ENCODE data around the gene NOL3. TPM values are rescaled to one million over a fixed set of nuclear protein-coding genes. Genes with fewer than 3 reads are reported as not detected.

Gene NOL3
- total and polyA plus RNA-seq, 12 donors: 36.4 to 168 (median 110) TPM

DNA sequence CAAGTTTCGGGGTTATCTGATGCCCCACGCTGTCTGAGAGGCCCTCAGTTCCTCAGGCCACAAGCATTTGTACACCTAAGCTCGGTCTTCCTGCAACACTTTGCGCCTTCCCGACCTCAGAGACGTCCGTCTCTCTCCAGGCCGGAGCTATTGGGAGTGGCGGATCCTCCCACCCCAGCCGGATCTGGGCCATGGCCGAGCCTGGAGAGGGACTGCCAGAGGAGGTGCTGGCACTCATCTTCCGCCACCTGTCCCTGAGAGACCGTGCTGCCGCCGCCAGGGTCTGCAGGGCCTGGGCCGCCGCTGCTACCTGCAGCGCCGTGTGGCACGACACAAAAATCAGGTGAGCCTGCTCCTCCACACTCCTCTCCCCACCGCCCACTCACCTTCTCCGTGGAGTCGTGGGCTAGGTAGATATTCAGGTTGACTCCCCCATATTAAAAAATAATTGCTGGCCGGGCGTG, 8.7 kb upstream of the NOL3 start:
- WGBS, 4 donors: 22 to 34% (median 30%) methylated on average over 10 to 25 of the region's 25 CpGs
- H3K27ac ChIP-seq: peak overlapping the region in 3 of 5 donors; percentile 60 to 81 (median 73)
- H3K27me3 ChIP-seq: no peaks in the 10 kb centered on the region
- DNase-seq: peak; percentile 67 to 77 (median 71)
- H3K4me3 ChIP-seq: peak overlapping the region in 2 of 4 donors; percentile 55 to 87
- intact Hi-C loops (cut with DNase I): no loop called here
- H3K36me3 ChIP-seq (replicated peaks in 1 of 2): no peaks in the 10 kb centered on the region
- TF ChIP-seq, protein P1, sequence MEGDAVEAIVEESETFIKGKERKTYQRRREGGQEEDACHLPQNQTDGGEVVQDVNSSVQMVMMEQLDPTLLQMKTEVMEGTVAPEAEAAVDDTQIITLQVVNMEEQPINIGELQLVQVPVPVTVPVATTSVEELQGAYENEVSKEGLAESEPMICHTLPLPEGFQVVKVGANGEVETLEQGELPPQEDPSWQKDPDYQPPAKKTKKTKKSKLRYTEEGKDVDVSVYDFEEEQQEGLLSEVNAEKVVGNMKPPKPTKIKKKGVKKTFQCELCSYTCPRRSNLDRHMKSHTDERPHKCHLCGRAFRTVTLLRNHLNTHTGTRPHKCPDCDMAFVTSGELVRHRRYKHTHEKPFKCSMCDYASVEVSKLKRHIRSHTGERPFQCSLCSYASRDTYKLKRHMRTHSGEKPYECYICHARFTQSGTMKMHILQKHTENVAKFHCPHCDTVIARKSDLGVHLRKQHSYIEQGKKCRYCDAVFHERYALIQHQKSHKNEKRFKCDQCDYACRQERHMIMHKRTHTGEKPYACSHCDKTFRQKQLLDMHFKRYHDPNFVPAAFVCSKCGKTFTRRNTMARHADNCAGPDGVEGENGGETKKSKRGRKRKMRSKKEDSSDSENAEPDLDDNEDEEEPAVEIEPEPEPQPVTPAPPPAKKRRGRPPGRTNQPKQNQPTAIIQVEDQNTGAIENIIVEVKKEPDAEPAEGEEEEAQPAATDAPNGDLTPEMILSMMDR (IDR thresholded peaks at IDR 0.05): no peak
- TF ChIP-seq POLR2A (IDR thresholded peaks at IDR 0.05): peak in 1 of 2 donors; percentile 30
- H3K9me3 ChIP-seq (replicated peaks in 1 of 3): no peaks in the 10 kb centered on the region
- H3K4me1 ChIP-seq (replicated peaks in 1 of 2): peaks cover 39 to 55% of the 10 kb centered on the region in 2 donors

DNA sequence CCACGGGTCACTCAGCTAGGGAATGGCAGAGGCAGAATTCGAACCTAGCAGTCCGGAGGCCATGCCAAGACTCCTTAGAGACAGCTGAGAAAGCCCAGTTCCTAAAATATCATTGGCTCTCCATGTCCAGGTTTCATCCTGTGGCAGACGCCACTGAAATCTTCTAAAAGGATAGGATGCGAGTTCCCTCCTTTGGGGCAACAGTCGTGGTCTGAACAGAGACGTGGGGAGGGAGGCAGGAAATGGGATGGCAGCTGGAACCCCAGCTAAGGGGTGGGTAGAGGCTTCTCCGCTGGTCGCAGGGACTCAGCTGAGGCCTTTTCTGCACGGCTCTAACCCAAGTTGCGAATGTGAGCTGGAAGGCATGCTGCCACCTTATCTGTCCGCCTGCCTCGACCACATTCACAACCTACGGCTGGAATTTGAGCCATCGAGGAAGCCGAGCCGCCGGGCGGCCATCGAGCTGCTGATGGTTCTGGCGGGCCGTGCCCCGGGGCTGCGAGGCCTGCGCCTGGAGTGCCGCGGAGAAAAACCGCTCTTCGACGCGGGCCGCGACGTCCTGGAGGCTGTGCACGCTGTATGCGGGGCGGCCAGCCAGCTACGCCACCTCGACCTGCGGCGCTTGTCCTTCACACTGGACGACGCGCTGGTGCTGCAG, 7.7 kb upstream of the NOL3 start:
- H3K4me1 ChIP-seq (replicated peaks in 1 of 2): peaks cover 39 to 55% of the 10 kb centered on the region in 2 donors
- 41 to 68% (median 52%) methylated on average over 11 to 44 of the region's 44 CpGs for WGBS, 4 donors
- H3K4me3 ChIP-seq: peak overlapping the region in 1 of 4 donors; percentile 49
- DNase-seq: peak in 2 of 7 donors; percentile 1 to 56
- H3K27ac ChIP-seq: peak overlapping the region in 1 of 5 donors; percentile 81
- H3K36me3 ChIP-seq (replicated peaks in 1 of 2): no peaks in the 10 kb centered on the region
- H3K27me3 ChIP-seq: no peaks in the 10 kb centered on the region
- no peaks in the 10 kb centered on the region for H3K9me3 ChIP-seq (replicated peaks in 1 of 3)
- TF ChIP-seq, protein P1 (IDR thresholded peaks at IDR 0.05): no peak
- TF ChIP-seq POLR2A (IDR thresholded peaks at IDR 0.05): no peak
- intact Hi-C loops (cut with DNase I): no loop called here

DNA sequence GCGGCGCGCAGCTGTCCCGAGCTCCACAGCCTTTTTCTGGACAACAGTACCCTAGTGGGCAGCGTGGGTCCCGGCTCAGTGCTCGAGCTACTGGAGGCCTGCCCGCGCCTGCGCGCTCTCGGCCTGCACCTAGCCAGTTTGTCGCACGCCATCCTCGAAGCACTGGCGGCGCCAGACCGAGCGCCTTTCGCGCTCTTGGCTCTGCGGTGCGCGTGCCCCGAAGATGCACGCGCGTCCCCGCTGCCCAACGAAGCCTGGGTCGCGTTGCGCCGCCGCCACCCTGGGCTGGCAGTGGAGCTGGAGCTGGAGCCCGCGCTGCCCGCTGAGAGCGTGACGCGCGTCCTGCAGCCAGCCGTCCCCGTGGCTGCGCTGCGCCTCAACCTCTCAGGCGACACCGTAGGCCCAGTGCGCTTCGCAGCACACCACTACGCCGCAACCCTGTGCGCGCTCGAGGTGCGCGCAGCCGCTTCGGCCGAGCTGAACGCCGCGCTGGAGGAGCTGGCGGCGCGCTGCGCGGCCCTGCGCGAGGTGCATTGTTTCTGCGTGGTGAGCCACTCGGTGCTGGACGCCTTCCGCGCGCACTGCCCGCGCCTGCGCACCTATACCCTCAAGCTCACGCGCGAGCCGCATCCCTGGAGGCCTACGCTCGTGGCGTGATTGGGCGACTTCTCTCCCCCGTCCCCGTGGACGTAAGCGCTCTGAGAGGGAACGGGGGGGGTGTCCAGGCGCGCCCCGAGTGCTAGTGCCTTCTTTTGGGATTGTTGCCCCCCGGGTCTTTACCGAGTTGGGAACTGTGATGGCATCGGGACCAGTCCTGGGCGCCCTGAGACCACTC, 7.0 kb upstream of the NOL3 start:
- Histone ChIP-seq H3K36me3 (replicated peaks in 1 of 2) (no peaks in the 10 kb centered on the region), H3K4me1 (replicated peaks in 1 of 2) (peaks cover 39 to 54% of the 10 kb centered on the region in 2 donors), H3K4me3 (peak overlapping the region in 1 of 4 donors; percentile 49), H3K27me3 (no peaks in the 10 kb centered on the region), H3K9me3 (replicated peaks in 1 of 3) (no peaks in the 10 kb centered on the region), H3K27ac (peak overlapping the region in 3 of 5 donors; percentile 13 to 81 (median 72))
- intact Hi-C loops (cut with DNase I): no loop called here
- 34 to 61% (median 37%) methylated on average over 31 to 99 of the region's 99 CpGs for WGBS, 4 donors
- TF ChIP-seq, protein P1 (IDR thresholded peaks at IDR 0.05): peak in 1 of 6 experiments; percentile 13
- TF ChIP-seq POLR2A (IDR thresholded peaks at IDR 0.05): peak; percentile 22 to 25
- peak in 5 of 7 donors; percentile 34 to 91 (median 60) for DNase-seq

DNA sequence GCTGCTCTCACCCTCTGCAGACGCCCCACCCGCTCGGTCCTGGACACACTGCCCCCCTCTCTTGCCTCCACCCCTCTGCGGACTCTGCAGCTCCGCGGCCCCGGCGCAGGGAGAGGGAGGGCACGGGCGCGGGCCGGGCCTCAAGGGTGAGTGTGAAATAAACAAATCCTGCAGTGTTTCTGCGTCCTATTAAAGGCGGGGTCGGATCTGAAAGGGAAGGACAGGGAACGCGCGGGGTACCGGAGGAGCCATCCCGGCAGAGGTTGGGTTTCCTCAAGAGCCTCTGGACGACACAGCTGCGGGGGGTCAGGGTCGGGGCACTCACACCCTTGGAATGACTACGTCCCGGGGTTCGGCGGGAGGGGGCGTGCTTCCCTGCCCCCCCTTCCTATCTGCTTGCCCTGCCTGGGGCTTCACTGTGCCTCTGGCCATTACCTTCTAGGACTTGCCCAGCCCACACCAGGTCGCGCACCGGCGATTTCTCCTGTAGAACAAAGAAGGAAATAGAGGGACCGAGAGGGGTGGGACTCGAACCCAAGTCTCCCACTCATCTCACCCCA, 6.3 kb upstream of the NOL3 start:
- WGBS, 4 donors: 13 to 35% (median 28%) methylated on average over 5 to 34 of the region's 34 CpGs
- H3K27ac ChIP-seq: peak overlapping the region in 3 of 5 donors; percentile 13 to 81 (median 72)
- peak in 4 of 7 donors; percentile 33 to 52 (median 43) for DNase-seq
- H3K4me3 ChIP-seq: peak overlapping the region in 1 of 4 donors; percentile 49
- TF ChIP-seq, protein P1 (IDR thresholded peaks at IDR 0.05): no peak
- peak in 1 of 2 donors; percentile 3 for TF ChIP-seq POLR2A (IDR thresholded peaks at IDR 0.05)
- intact Hi-C loops (cut with DNase I): no loop called here
- peaks cover 36 to 52% of the 10 kb centered on the region in 2 donors for H3K4me1 ChIP-seq (replicated peaks in 1 of 2)
- no peaks in the 10 kb centered on the region for H3K27me3 ChIP-seq
- H3K9me3 ChIP-seq (replicated peaks in 1 of 3): no peaks in the 10 kb centered on the region
- H3K36me3 ChIP-seq (replicated peaks in 1 of 2): no peaks in the 10 kb centered on the region
